Endothelial cell of umbilical vein (primary cell): ENCODE data around the gene USF3.

Experiments used
- EZH2 ChIP-seq: IDR thresholded peaks from 2 replicates; pipeline ENCODE4 v1.6.1; 2012; ENCODE audit warnings: borderline replicate concordance, low read depth, mild to moderate bottlenecking, moderate library complexity, low read length, inconsistent platforms; ENCODE audit not compliant: severe bottlenecking
- FOS ChIP-seq: IDR thresholded peaks from 2 replicates; pipeline ENCODE4 v1.6.1; 2011; ENCODE audit warnings: mild to moderate bottlenecking, low read length, moderate library complexity, borderline replicate concordance; ENCODE audit not compliant: insufficient read depth
- MYC ChIP-seq: IDR thresholded peaks from one replicate; pipeline ENCODE4 v1.6.1; 2011; ENCODE audit warnings: mild to moderate bottlenecking, low read depth, low read length
- POLR2A ChIP-seq: IDR thresholded peaks from 2 replicates; pipeline ENCODE4 v1.6.1; 2012; ENCODE audit warnings: low read depth, mild to moderate bottlenecking, control low read depth, low read length
- POLR2AphosphoS5 ChIP-seq: IDR thresholded peaks from 2 replicates; pipeline ENCODE4 v1.6.1; 2012; ENCODE audit warnings: low read depth, mild to moderate bottlenecking, control low read depth, low read length, moderate library complexity; ENCODE audit not compliant: insufficient read depth
- TF ChIP-seq, protein P1 (sequence below), 2 donors: IDR thresholded peaks; 1 replicate in 1 of 2; 2 replicates in 1 of 2; pipeline ENCODE4 v1.5.1; 2011; ENCODE audit warnings: low read length in 2 of 2, mild to moderate bottlenecking in 2 of 2, moderate library complexity in 2 of 2, control low read depth in 1 of 2, inconsistent platforms in 1 of 2, low read depth in 1 of 2; ENCODE audit not compliant: insufficient read depth in 1 of 2; ENCODE audit errors: extremely low read depth in 1 of 2
- TF ChIP-seq, protein P2 (sequence below): IDR thresholded peaks from 2 replicates; pipeline ENCODE4 v1.6.1; 2011; ENCODE audit not compliant: insufficient read depth, insufficient read length

- TF ChIP-seq, protein P1, sequence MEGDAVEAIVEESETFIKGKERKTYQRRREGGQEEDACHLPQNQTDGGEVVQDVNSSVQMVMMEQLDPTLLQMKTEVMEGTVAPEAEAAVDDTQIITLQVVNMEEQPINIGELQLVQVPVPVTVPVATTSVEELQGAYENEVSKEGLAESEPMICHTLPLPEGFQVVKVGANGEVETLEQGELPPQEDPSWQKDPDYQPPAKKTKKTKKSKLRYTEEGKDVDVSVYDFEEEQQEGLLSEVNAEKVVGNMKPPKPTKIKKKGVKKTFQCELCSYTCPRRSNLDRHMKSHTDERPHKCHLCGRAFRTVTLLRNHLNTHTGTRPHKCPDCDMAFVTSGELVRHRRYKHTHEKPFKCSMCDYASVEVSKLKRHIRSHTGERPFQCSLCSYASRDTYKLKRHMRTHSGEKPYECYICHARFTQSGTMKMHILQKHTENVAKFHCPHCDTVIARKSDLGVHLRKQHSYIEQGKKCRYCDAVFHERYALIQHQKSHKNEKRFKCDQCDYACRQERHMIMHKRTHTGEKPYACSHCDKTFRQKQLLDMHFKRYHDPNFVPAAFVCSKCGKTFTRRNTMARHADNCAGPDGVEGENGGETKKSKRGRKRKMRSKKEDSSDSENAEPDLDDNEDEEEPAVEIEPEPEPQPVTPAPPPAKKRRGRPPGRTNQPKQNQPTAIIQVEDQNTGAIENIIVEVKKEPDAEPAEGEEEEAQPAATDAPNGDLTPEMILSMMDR (IDR thresholded peaks at IDR 0.05; ENCODE audit: extremely low read depth in 1 of 2, insufficient read depth in 1 of 2, low read depth in 1 of 2, low read length in 2 of 2) = no peak
- TF ChIP-seq EZH2 (no peak), MYC (no peak), POLR2A (no peak), POLR2AphosphoS5 (no peak), FOS (no peak)
- TF ChIP-seq, protein P2, sequence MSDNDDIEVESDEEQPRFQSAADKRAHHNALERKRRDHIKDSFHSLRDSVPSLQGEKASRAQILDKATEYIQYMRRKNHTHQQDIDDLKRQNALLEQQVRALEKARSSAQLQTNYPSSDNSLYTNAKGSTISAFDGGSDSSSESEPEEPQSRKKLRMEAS = no peak
Measured at GRCh38 chr3:113717818-113718217, 21.4 kb upstream of the USF3 start.
